ENCODE measurements around the gene CCDC32.
A peak's percentile ranks its signal among the peaks of the same experiment; 100 is the strongest.
"Not testable (repeated sequence)": the region's sequence is repeated elsewhere in the genome, so short reads cannot be mapped to it uniquely, and the experiment has no call there.

CCDC32 gene

GRCh38 chr15:40564591-40565332 is at the start of gene CCDC32:
Gene CCDC32 (minus strand): TSS chr15:40565042. CDS start chr15:40563015, 2,027 bp downstream.
- peak; percentile 89 to 95 for DNase-seq (ENCODE audit: low read depth in 2 of 2)

GRCh38 chr15:40613080-40613479 is 48.2 kb upstream of the CCDC32 start:
- no peak for DNase-seq (ENCODE audit: low read depth in 2 of 2)

GRCh38 chr15:40603935-40604334 is 39.1 kb upstream of the CCDC32 start:
- no peak for DNase-seq (ENCODE audit: low read depth in 2 of 2)

DNA sequence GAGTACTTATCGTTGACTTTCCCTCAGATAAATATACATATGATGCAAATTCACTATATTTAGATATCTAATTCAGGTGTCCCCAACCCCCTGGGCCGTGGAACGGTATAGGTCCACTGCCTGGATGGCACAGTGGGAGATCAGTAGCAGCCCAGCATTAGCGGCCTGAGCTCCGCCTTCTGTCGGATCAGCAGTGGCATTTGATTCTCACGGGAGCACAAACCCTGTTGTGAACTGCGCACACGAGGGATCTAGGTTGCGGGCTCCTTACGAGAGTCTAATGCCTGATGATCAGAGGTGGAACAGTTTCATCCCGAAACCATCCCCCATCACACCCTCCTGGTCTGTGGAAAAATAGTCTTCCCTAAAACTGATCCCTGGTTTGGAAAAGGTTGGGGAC is 36.1 kb upstream of the CCDC32 start:
- no peak for DNase-seq (ENCODE audit: low read depth in 2 of 2)

DNA sequence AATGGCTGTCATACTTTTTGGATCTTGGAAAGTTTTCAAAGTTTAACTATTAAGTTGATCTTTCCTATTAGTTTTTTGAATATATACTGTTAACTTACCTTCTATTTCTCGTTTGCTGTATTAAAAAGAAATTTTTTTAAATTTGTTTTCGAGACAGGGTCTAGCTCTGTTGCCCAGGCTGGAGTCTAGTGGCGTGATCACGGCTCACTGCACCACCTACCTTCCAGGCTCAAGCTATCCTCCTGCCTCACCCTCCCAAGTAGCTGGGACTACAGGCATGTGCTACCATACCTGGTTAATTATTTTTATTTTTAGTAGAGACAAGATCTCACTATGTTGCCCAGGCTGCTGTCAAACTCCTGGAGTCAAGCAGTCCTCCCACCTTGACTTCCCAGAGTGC is 33.8 kb upstream of the CCDC32 start:
- no peak for DNase-seq (ENCODE audit: low read depth in 2 of 2)

- no peak for DNase-seq (ENCODE audit: low read depth in 2 of 2)
These were observed 33.3 kb upstream of the CCDC32 start for GRCh38 chr15:40598126-40598525.

DNA sequence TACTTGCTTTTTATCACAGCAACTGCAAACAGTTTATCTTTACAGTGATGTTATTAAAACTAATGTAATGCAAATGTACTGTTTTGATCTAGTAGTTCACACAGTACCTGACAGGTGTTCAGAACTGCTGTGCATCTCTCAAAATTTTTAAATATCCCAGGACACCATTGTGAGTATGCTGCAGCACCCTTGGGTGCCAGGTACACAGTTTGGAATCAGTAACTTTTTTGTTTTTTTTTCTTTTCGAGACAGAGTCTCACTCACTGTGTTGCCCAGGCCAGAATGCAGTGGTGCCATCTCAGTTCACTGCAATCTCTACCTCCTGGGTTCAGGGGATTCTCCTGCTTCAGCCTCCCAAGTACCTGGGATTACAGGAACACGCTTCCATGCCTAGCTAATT is 32.2 kb upstream of the CCDC32 start:
- DNase-seq (ENCODE audit: low read depth in 2 of 2) = no peak

DNA sequence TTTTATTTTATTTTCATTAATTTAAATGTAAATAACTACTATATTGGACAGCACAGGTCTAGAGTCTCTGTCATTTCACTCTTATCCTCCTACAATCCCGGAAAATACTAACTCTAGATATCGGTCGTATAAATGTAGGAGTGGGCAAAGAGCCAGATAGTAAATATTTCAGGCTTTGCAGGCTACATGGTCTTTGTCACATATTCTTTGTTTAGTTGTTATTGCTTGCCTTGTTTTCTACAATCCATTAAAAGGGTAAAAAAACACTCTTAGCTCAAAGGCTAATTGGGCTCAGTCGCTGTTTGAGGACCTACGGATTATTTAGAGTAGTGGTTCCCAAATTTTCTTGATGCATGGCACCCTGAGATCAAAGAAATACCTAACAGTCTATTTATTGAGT is 30.9 kb upstream of the CCDC32 start:
- no peak for DNase-seq (ENCODE audit: low read depth in 2 of 2)

DNA sequence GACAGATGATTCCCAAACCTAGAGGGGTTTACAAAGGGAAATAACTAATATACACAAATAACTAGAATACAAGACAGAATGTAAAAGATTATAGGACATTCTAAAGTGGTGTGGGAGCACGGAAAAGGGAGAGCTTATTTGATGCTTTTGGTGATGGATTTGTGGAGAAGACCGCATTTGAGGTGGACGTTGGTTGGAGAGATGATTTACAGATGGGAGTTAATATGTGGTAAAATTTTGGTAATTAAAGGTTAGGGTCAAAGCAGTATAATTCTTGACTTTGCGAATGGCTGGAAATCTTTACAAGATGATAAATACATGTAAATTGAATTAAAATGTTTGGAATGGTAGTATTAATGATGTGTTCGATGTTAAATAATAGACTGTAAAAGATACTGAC is 30.4 kb upstream of the CCDC32 start:
- no peak for DNase-seq (ENCODE audit: low read depth in 2 of 2)

DNA sequence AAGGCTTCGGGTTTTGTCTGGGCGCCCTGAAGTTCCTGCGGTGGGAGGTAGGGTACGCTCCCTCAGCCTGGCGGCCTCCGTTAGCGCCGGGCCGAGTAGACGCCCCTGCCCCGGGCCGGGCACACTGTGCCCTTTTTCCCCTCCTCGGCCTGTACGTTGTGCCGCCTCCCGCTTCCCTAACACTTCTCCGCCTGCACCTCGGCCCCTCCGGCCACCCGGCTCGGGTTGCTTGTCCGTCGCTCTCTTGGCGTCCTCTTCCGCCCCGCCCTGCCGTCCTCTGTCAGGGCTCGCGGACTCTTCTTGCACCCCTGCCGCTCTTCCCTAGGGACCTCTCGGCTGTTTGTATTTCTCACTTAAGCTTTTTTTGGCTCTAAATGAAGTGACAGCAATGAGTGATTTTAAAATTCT is 29.6 kb upstream of the CCDC32 start:
- DNase-seq (ENCODE audit: low read depth in 2 of 2) = no peak

DNA sequence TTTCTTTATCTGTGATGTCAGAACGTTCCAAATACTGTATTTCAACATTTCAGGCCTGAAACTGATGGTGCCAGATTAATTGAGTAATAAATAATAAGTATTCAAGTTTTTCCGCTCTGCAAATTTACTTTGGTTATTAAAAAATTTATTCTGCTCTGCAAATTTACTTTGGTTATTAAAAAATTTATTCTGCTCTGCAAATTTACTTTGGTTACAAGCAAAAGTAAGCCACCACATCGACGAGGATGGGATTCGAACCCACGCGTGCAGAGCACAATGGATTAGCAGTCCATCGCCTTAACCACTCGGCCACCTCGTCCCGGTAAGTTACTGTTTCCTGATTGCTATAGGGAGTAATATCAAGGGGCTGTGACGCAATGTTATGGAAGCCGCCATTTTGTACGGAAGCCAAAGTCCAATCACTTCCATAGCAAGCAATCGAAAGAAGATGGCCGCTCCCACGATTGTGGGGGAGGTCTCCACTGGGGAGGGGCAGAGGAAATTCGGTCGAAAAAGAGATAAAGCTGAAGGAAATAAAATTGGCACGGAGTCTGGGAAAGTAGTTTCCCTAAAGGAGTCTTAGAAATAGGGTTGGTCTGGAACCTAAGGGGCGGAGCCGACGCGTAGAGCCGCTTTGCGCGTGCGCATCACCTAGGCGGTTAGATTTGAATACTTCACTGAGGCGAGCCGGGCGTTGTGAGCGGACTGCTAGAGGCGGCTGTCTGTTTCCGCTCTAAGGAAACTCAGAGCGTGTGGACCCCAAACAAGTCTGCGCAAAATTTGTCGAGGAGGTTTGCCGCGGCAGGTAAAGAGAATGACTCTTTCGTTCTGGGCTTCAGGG is 29.0 kb upstream of the CCDC32 start, which contains the start of gene KNL1:
Gene KNL1, plus strand, starts transcription at position 662 of the 841 bp plus-strand sequence. CDS start 8,683 bp downstream, outside the sequence.
- peak; percentile 90 for DNase-seq (ENCODE audit: low read depth in 2 of 2)

DNA sequence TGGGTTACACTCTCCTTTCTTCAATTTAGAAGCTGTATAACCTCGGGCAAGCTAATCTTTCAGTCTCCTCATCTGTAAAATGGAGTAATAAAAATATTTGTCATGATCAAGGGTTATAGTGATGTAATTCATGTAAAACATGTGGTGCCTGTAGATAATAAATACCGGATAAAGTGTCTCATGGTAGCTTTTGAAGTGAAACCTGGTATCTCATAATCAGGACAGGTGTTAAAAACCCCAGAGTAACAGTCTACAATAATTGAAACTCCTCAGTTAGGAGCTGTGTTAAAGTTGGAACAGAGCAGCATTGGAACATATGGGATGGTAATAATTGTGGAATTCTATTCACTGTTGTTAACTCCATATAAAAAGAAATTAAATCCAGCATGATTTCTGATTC is 28.3 kb upstream of the CCDC32 start:
- DNase-seq (ENCODE audit: low read depth in 2 of 2) = no peak

GRCh38 chr15:40591389-40591788 is 26.5 kb upstream of the CCDC32 start:
- no peak for DNase-seq (ENCODE audit: low read depth in 2 of 2)

DNA sequence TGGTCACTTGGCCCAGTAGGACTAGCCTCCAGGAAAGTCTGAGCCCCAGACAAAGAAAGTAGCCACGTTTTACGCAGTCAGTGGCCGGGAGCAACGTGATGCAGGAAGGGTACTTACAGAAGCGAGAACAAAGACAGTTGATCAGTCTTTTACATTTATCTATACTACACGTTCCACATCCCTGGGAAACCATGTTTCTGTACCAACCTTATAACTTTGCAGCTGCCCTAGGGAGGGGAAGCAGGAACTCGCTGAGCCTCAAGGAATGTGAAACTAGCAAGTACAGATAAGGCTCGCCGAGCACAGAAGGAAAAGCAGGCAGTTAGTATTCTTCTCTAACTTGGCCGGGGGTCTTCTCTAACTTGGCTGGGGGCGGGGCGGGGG is 25.8 kb upstream of the CCDC32 start:
- no peak for DNase-seq (ENCODE audit: low read depth in 2 of 2)

GRCh38 chr15:40584191-40584590 is 19.3 kb upstream of the CCDC32 start:
- no peak for DNase-seq (ENCODE audit: low read depth in 2 of 2)

DNA sequence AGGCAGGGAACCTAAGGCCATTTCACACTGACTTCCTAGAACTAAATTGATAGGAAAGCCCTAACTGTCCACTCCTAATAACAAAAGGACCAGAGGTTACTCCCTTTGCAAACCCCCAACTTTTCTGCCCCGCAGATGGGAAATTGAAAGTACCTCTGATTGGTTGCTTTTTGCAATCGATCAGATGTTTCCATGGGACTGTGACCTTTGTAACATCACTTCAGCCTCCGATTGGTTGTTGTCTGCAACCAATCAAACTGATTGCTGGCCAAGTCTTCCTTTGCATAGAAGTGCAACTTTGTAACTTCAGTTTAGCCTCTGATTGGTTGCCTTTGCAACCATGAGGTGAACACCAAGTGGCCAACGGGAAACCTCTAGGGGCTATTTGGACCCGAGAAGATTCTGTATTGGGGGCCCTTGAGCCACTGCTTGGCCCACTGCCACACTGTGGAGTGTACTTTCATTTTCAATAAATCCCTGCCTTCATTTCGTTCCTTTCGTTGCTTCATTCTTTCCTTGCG is 17.9 kb upstream of the CCDC32 start:
- DNase-seq (ENCODE audit: low read depth in 2 of 2) = no peak

DNA sequence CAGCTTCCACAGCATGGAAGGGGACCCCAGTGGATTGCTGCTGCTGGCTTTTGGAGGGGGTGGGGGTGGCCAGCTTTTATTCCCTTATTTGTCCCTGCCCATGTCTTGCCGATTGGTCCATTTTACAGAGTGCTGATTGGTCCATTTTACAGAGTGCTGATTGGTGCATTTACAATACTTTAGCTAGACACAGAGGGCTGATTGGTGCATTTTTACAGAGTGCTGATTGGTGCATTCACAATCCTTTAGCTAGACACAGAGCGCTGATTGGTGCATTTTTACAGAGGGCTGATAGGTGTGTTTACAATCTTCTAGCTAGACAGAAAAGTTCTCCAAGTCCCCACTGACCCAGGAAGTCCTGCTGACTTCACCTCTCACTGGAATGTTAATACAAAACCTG is 17.0 kb upstream of the CCDC32 start:
- DNase-seq (ENCODE audit: low read depth in 2 of 2) = not testable (repeated sequence)

DNA sequence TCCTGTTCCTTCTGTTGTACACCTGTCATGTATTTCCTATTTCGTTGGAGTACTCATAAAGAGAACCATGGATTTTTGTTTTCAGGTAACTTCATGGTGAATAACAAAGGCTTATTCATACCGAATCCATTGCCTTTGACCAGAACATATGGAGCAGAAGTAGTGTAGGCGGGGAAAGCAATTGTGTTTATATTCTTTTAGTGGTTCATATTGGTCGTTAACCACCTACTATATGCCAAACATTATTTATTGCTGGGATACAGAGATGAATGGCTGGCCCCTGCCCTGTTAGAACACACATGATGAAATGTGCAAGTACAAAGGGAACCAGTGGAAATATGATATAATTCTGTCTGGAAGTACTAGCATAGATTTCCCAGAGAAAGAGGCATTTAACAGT is 14.1 kb upstream of the CCDC32 start:
- DNase-seq (ENCODE audit: low read depth in 2 of 2) = no peak

- DNase-seq (ENCODE audit: low read depth in 2 of 2) = not testable (repeated sequence)
These were observed 12.1 kb upstream of the CCDC32 start for GRCh38 chr15:40576914-40577313.

- DNase-seq (ENCODE audit: low read depth in 2 of 2) = no peak
These were observed 10.3 kb upstream of the CCDC32 start for GRCh38 chr15:40575113-40575512.

DNA sequence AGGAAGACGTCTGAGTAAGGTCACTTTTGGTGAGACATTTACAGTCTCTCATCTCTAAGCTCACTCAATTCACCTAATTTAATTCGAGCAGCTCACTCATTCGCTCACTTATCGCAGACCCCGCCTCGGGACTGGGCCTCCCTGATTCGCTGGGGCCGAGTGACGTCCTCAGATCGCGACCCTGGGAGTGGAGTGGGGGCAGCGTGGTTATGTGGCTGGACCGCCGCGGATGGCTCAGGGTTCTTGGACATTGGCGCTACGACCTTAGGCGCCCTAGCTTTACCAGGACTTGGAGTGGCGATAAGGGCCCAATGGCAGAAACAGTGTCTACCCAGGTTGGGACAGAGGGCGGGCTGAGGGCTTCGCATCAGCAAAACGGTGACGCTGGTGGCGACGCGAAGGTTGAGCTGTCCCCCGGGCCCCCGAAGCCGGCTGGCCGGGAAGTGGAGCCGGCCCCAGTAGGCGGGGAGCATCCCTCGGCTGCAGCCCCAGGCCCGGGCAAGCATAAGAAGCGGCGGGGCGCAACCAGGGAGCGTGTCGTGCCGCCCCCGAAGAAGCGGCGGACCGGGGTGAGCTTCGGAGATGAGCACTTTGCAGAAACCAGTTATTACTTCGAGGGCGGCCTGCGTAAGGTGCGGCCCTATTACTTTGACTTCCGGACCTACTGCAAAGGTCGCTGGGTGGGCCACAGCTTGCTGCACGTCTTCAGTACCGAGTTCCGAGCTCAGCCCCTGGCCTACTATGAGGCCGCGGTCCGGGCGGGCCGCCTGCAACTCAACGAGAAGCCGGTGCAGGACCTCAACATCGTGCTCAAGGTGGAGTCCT is 4.5 kb upstream of the CCDC32 start, which contains the start of gene RPUSD2:
Gene RPUSD2, plus strand, starts transcription at position 171 of the 825 bp plus-strand sequence. Its CDS starts 39 bp downstream, at position 210.
- peak; percentile 86 to 93 for DNase-seq (ENCODE audit: low read depth in 2 of 2)

DNA sequence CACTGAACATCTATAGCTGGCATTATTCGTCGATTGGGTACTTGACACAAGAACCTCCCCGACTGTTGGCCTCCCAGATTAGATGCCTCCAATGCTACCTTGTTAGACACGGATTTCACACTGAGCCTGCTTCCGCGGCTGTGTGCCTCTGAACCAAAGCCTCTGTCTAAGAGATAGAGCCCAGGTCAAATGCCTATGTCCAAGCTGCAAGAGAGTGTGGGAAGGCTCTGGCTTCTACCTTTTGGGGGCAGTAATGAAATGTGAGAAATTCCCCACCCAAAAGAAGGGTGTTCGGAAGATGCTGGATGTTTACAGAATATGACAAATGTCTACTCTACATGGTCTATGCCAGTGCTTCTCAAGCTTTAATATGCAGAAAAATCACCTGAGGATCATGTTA is 2.3 kb upstream of the CCDC32 start:
- no peak for DNase-seq (ENCODE audit: low read depth in 2 of 2)

Data from stimulated activated CD4-positive, alpha-beta T cell treated with anti-CD3 and anti-CD28 coated beads, Interleukin-12 subunit alpha, Interleukin-12 subunit beta, amount 100 ng/mL, for 24 hours (primary cell).